K562 (cell line): ENCODE data around the gene DENND4C.

Experiments used
- CTCF ChIP-seq, 3 experiments: IDR thresholded peaks in 2 of 3; conservative IDR thresholded peaks in 1 of 3; 2 replicates each; pipeline ENCODE4 v1.5.1; 2011 to 2012; ENCODE audit warnings: low read length in 3 of 3, mild to moderate bottlenecking in 3 of 3, control low read depth in 2 of 3, improper control_type of control experiment in 1 of 3, inconsistent platforms in 1 of 3, low read depth in 1 of 3, mixed read lengths in 1 of 3, moderate library complexity in 1 of 3; ENCODE audit not compliant: insufficient read depth in 2 of 3
- ELF4 ChIP-seq: fragments of 450-650 bp; formaldehyde crosslinking; IDR thresholded peaks from 2 replicates; pipeline ENCODE4 v1.4.0; 2022; ENCODE audit warnings: missing genetic modification characterization
- ETS2 ChIP-seq: IDR thresholded peaks from 2 replicates; pipeline ENCODE4 v1.6.1; 2016; ENCODE audit warnings: borderline replicate concordance, missing genetic modification characterization, mild to moderate bottlenecking, moderate library complexity, missing compliant biosample characterization; ENCODE audit not compliant: poor library complexity, severe bottlenecking
- HDAC2 ChIP-seq: fragments of 450-650 bp; IDR thresholded peaks from 2 replicates; pipeline ENCODE4 v1.6.1; 2016; ENCODE audit warnings: mild to moderate bottlenecking
- KDM2B ChIP-seq: fragments of 250-450 bp; sonication (Bioruptor Pico); IDR thresholded peaks from 2 replicates; pipeline ENCODE4 v1.8.0; 2021; ENCODE audit warnings: mild to moderate bottlenecking, moderate library complexity
- POLR2A ChIP-seq: fragments of 450-650 bp; conservative IDR thresholded peaks from 2 replicates; pipeline ENCODE4 v1.6.1; 2016
- YY1 ChIP-seq, 3 experiments: IDR thresholded peaks; 2 replicates each; pipeline ENCODE4 v1.6.1; 2011; ENCODE audit warnings: low read length in 2 of 3, mild to moderate bottlenecking in 2 of 3, moderate library complexity in 2 of 3, borderline replicate concordance in 1 of 3, control low read depth in 1 of 3, low read depth in 1 of 3; ENCODE audit not compliant: insufficient read depth in 3 of 3, insufficient replicate concordance in 2 of 3, control insufficient read depth in 1 of 3, insufficient read length in 1 of 3; ENCODE audit errors: extremely low read depth in 1 of 3
- ZNF766 ChIP-seq: fragments of 200-800 bp; sonication (Bioruptor generic); conservative IDR thresholded peaks from 2 replicates; pipeline ENCODE4 v1.6.1; 2016; ENCODE audit warnings: missing genetic modification characterization, missing compliant biosample characterization

DNA sequence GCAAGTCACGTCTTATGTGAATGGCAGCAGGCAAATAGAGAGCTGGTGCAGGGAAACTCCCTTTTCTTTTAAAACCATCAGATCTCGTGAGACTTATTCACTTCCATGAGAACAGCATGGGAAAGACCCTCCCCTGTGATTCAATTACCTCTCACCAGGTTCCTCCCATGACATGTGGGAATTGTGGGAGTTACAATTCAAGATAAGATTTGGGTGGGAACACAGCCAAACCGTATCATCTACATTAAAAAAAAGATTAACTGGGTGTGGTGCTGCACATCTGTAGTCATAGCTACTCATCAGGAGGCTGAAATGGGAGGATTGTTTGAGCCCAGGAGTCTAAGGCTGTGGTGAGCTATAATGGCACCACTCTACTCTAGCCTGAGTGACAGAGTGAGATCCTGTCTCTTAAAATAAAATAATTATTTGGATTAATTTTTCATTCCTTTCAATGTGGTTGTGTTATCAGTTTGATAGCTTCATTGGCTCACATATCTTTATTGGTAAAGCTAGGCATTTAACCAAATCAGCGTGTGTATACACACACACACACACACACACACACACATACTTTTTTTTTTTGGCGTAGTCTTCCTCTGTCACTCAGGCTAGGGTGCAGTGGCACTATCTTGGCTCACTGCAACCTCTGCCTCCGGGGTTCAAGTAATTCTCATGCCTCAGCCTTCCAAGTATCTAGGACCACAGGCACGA, 21.8 kb downstream of the DENND4C start:
- TF ChIP-seq YY1 (IDR thresholded peaks at IDR 0.05; ENCODE audit: borderline replicate concordance in 1 of 3, control insufficient read depth in 1 of 3, extremely low read depth in 1 of 3, insufficient read depth in 3 of 3, insufficient read length in 1 of 3, insufficient replicate concordance in 2 of 3, low read depth in 1 of 3, low read length in 2 of 3) = no peak
- TF ChIP-seq HDAC2 = no peak
- no peak for TF ChIP-seq CTCF (IDR thresholded peaks at IDR 0.05 in 2 of 3, conservative IDR thresholded peaks at IDR 0.05 in 1 of 3; ENCODE audit: insufficient read depth in 2 of 3, low read depth in 1 of 3, low read length in 3 of 3)
- no peak for TF ChIP-seq KDM2B (CRISPR knock-in tag)
- TF ChIP-seq ELF4 (CRISPR knock-in tag) = no peak
- TF ChIP-seq POLR2A = no peak
- TF ChIP-seq ETS2 (tag) = no peak
- TF ChIP-seq ZNF766 (CRISPR knock-in tag) = no peak
